H1 (cell line): Measurements from ENCODE around the gene CXCR3.
"Not testable (repeated sequence)": the region's sequence is repeated elsewhere in the genome, so short reads cannot be mapped to it uniquely, and the experiment has no call there.

Experiments used
- ASH2L ChIP-seq: fragments of 200-600, 300-600 bp; sonication (generic); IDR thresholded peaks from one replicate; pipeline ENCODE4 v1.7.1; 2017; ENCODE audit warnings: low read length
- BCL11A ChIP-seq, 2 experiments: IDR thresholded peaks; one replicate each; pipeline ENCODE4 v1.6.1; 2011; ENCODE audit warnings: low read depth in 2 of 2, low read length in 2 of 2, mild to moderate bottlenecking in 2 of 2
- CEBPB ChIP-seq: IDR thresholded peaks from 2 replicates; pipeline ENCODE4 v1.6.1; 2012; ENCODE audit warnings: low read depth, low read length
- CHD7 ChIP-seq: fragments of 300-600 bp; sonication (generic); IDR thresholded peaks from 2 replicates; pipeline ENCODE4 v1.7.1; 2012; ENCODE audit warnings: low read length, moderate library complexity, mild to moderate bottlenecking, inconsistent platforms; ENCODE audit not compliant: insufficient replicate concordance
- HDAC6 ChIP-seq: IDR thresholded peaks from one replicate; pipeline ENCODE4 v1.7.1; 2012; ENCODE audit warnings: low read depth, mild to moderate bottlenecking, inconsistent platforms, low read length, moderate library complexity
- RBBP5 ChIP-seq: IDR thresholded peaks from 2 replicates; pipeline ENCODE4 v1.7.1; 2012; ENCODE audit warnings: low read depth, mild to moderate bottlenecking, inconsistent platforms, low read length, moderate library complexity, borderline replicate concordance
- TEAD4 ChIP-seq: IDR thresholded peaks from 2 replicates; pipeline ENCODE4 v1.6.1; 2012; ENCODE audit warnings: low read depth, low read length, inconsistent platforms, mixed read lengths

DNA sequence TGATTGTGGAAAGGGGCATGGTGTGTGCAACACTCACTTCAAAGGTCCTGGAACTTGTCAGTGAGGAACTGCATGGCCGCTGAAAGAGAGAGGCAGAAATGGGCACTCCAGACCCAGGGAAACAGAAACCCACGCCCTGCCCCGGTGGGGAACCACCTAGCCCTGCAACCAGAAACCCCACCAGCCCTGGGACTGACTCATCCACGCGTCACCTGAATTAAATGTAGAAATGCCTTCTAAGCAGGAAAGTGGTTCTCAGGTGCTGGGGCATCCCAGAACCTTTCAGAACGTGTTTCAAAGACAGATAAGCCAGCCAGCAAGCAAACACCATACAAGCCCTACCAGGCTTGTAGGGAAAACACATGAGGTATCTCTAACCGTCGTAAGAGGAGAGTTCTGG is 44.9 kb upstream of the CXCR3 start:
- TF ChIP-seq TEAD4; CEBPB; ASH2L; RBBP5; BCL11A (IDR thresholded peaks at IDR 0.05; ENCODE audit: low read depth in 2 of 2, low read length in 2 of 2); HDAC6; CHD7: not testable (repeated sequence)
